Sigmoid colon (tissue), 4 donors: ENCODE measurements around the gene ZSCAN30.

Experiments
- CTCF ChIP-seq, 4 experiments: fragments of 450-650 bp in 3 of 4; fragments of 200-600 bp in 1 of 4; IDR thresholded peaks; one replicate each; pipeline ENCODE4 v1.5.1; 2016 to 2019; ENCODE audit warnings: antibody characterized with exemption in 4 of 4, mild to moderate bottlenecking in 3 of 4, moderate library complexity in 2 of 4
- EP300 ChIP-seq, 4 donors: sonication (generic); formaldehyde crosslinking; IDR thresholded peaks; one replicate each; pipeline ENCODE4 v1.6.1; 2017; ENCODE audit warnings: antibody characterized with exemption in 4 of 4
- POLR2A ChIP-seq, 2 donors: fragments of 450-650 bp; IDR thresholded peaks; one replicate each; pipeline ENCODE4 v1.6.1; 2016; ENCODE audit warnings: antibody characterized with exemption in 2 of 2, mild to moderate bottlenecking in 2 of 2, moderate library complexity in 2 of 2
- POLR2AphosphoS5 ChIP-seq, 4 donors: sonication (generic); formaldehyde crosslinking; IDR thresholded peaks; one replicate each; pipeline ENCODE4 v1.6.1; 2017; ENCODE audit warnings: antibody characterized with exemption in 4 of 4

GRCh38 chr18:35220424-35220823, 69.6 kb downstream of the ZSCAN30 start:
- no peak for TF ChIP-seq CTCF (IDR thresholded peaks at IDR 0.05)
- TF ChIP-seq POLR2A (IDR thresholded peaks at IDR 0.05) = no peak
- no peak for TF ChIP-seq POLR2AphosphoS5 (IDR thresholded peaks at IDR 0.05)
- TF ChIP-seq EP300 (IDR thresholded peaks at IDR 0.05) = no peak
